ENCODE measurements around the gene IQCN.

DNA sequence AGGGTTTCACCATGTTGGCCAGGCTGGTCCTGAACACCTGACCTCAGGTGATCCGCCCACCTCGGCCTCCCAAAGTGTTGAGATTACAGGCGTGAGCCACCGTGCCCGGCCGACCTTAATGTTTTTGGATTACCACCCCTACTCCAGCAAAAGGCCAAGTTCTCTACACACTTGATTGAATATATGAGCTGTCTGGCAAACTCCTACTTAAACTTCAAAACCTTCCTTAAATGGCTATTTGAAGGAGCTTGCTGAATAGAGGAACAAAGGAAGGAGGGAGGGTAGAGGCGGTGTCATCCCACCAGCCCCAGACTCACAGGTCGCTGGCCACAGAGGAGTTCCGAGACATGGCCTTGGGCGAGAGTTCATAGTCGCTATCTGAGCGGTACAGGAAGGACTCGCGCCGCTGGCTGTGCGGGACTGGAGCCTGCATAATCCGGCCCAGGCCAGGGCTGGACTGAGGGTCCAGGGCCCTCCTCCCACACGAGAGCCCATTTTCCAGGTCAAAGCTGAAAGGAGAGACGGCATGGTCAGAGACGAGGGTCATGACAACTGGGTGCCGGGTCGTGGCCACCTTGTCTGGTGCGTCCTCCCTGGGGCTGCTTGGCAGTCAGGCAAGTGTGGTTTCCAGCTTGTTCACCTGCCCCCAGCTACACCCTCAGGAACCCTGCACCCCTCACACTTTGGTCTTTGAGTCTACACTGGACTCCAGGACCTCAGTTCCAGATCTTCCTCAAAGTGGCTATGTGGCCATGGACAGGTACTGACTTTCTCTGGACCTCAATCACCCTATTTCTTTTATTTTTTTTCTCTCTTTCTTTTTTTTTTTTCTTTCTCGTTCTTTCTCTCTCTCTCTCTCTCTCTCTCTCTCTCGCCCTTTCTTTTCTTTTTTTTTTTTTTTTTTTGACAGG is 52.2 kb downstream of the IQCN start:
- TF ChIP-seq YY1 (IDR thresholded peaks at IDR 0.05; ENCODE audit: insufficient read depth, insufficient read length) (no peak), ZNF274 (IDR thresholded peaks at IDR 0.05; ENCODE audit: low read depth, low read length) (no peak), SUZ12 (IDR thresholded peaks at IDR 0.05; ENCODE audit: extremely low read depth, insufficient read depth, insufficient read length) (no peak)

Data from NT2/D1 (cell line).